Body of pancreas (tissue), 4 donors: ENCODE data around the gene LYSET. TPM values are rescaled to one million over a fixed set of nuclear protein-coding genes. Genes with fewer than 3 reads are reported as not detected.
"Not testable (repeated sequence)": the region's sequence is repeated elsewhere in the genome, so short reads cannot be mapped to it uniquely, and the experiment has no call there.

ENCODE experiments used
- ATAC-seq: fragments of 150-250 bp; one replicate; pipeline ENCODE4 v1.9.1; 2016
- DNase-seq, 4 donors: peaks; one replicate each; pipeline ENCODE4 v3.0.0-alpha.2; 2019
- H3K27ac ChIP-seq, 4 donors: fragments of 200-600 bp; sonication (generic); 1 replicate in 3 of 4; 2 replicates in 1 of 4; pipeline versions ENCODE4 v1.5.1 to v1.6.1; 2016 to 2019; ENCODE audit warnings: mild to moderate bottlenecking in 1 of 4, mixed read lengths in 1 of 4, moderate library complexity in 1 of 4
- H3K27me3 ChIP-seq, 2 donors: fragments of 200-600 bp; sonication (generic); one replicate each; pipeline ENCODE4 v1.6.0; 2016; ENCODE audit warnings: mild to moderate bottlenecking in 1 of 2
- H3K36me3 ChIP-seq, 2 donors: fragments of 200-600 bp; sonication (generic); replicated peaks in 1 of 2; 2 replicates each; pipeline ENCODE4 v1.5.1; 2016; ENCODE audit warnings: low read depth in 2 of 2; ENCODE audit not compliant: insufficient read depth in 1 of 2
- H3K4me1 ChIP-seq: fragments of 200-600 bp; sonication (generic); one replicate; pipeline ENCODE4 v1.6.0; 2016
- H3K4me3 ChIP-seq, 2 donors: fragments of 200-600 bp; sonication (generic); 1 replicate in 1 of 2; 2 replicates in 1 of 2; pipeline ENCODE4 v1.5.1; 2016 to 2019
- H3K9me3 ChIP-seq, 3 donors: fragments of 200-600 bp; sonication (generic); 1 replicate in 2 of 3; 2 replicates in 1 of 3; pipeline ENCODE4 v1.5.1; 2016
- CTCF ChIP-seq, 7 experiments: fragments of 450-650 bp in 4 of 7; fragments of 200-600 bp in 3 of 7; sonication (generic) in 3 of 7; IDR thresholded peaks; one replicate each; pipeline ENCODE4 v1.5.1; 2016 to 2019; ENCODE audit warnings: antibody characterized with exemption in 7 of 7
- POLR2A ChIP-seq, 3 donors: fragments of 450-650 bp; IDR thresholded peaks; one replicate each; pipeline ENCODE4 v1.6.1; 2016; ENCODE audit warnings: antibody characterized with exemption in 3 of 3, mild to moderate bottlenecking in 2 of 3
- WGBS, 2 donors: methylation state at CpG; one replicate each; pipeline ENCODE4 v1.1.5; 2017; 5-methylcytosine and 5-hydroxymethylcytosine counted together
- intact Hi-C: fragments of 100-400 bp; cut with DNase I; formaldehyde crosslinking; loops from one replicate; pipeline ENCODE4 v1.15.1; 2023
- total RNA-seq, 2 donors: library from RNA; depleted of rRNA; stranded (reverse); fragments of >200 nt; gene quantifications; one replicate each; pipeline ENCODE4 v1.1.0, GENCODE V29; 2016

The LYSET gene
- total RNA-seq, 2 donors from 2014 or later, result 0.66 to 5.4 TPM

- H3K4me1 ChIP-seq, result peaks cover 22% of the 10 kb centered on the region
- H3K4me3 ChIP-seq, result no peak overlapping the region
- WGBS, 2 donors, result 79 to 97% methylated on average over 3 to 7 of the region's 7 CpGs
- H3K36me3 ChIP-seq, result no peaks in the 10 kb centered on the region
- TF ChIP-seq CTCF (IDR thresholded peaks at IDR 0.05), result no peak
- TF ChIP-seq POLR2A (IDR thresholded peaks at IDR 0.05), result no peak
- no peaks in the 10 kb centered on the region for H3K27me3 ChIP-seq
- intact Hi-C loops, result no loop called here
- no peak for ATAC-seq
- H3K9me3 ChIP-seq, result no peaks in the 10 kb centered on the region
- no peak overlapping the region for H3K27ac ChIP-seq
- no peak for DNase-seq
Observed at GRCh38 chr14:93153121-93153520, 32.0 kb upstream of the LYSET start.

GRCh38 chr14:93155667-93156066 is 29.4 kb upstream of the LYSET start:
- H3K36me3 ChIP-seq, result no peaks in the 10 kb centered on the region
- no peaks in the 10 kb centered on the region for H3K27me3 ChIP-seq
- DNase-seq (no peak), ATAC-seq (no peak)
- no peak overlapping the region for H3K4me3 ChIP-seq
- H3K4me1 ChIP-seq, result peaks cover 17% of the 10 kb centered on the region
- intact Hi-C loops, result no loop called here
- H3K9me3 ChIP-seq, result no peaks in the 10 kb centered on the region
- H3K27ac ChIP-seq, result no peak overlapping the region
- 46 to 49% methylated on average over 2 of the region's 2 CpGs for WGBS, 2 donors
- TF ChIP-seq CTCF (IDR thresholded peaks at IDR 0.05) (no peak), POLR2A (IDR thresholded peaks at IDR 0.05) (no peak)

- intact Hi-C loops, result no loop called here
- H3K4me3 ChIP-seq, result no peak overlapping the region
- no peak for ATAC-seq
- DNase-seq, result no peak
- 78 to 80% methylated on average over 7 to 8 of the region's 8 CpGs for WGBS, 2 donors
- no peaks in the 10 kb centered on the region for H3K36me3 ChIP-seq
- no peaks in the 10 kb centered on the region for H3K27me3 ChIP-seq
- TF ChIP-seq POLR2A (IDR thresholded peaks at IDR 0.05), result no peak
- no peak for TF ChIP-seq CTCF (IDR thresholded peaks at IDR 0.05)
- peaks cover 7% of the 10 kb centered on the region for H3K4me1 ChIP-seq
- H3K9me3 ChIP-seq, result no peaks in the 10 kb centered on the region
- no peak overlapping the region for H3K27ac ChIP-seq
Observed at GRCh38 chr14:93156693-93157369, 28.3 kb upstream of the LYSET start.

- H3K4me1 ChIP-seq, H3K36me3 ChIP-seq, H3K9me3 ChIP-seq, intact Hi-C loops, ATAC-seq, H3K27me3 ChIP-seq, H3K27ac ChIP-seq, DNase-seq, H3K4me3 ChIP-seq: not testable (repeated sequence)
- WGBS, 2 donors, result 86 to 89% methylated on average over 7 of the region's 7 CpGs
Observed at GRCh38 chr14:93158349-93158748, 26.8 kb upstream of the LYSET start.

- H3K36me3 ChIP-seq, intact Hi-C loops, DNase-seq, H3K9me3 ChIP-seq, H3K27ac ChIP-seq, H3K4me3 ChIP-seq, H3K4me1 ChIP-seq, H3K27me3 ChIP-seq: not testable (repeated sequence)
- 46 to 54% methylated on average over 5 of the region's 5 CpGs for WGBS, 2 donors
- ATAC-seq, result peak; percentile 22
Observed at GRCh38 chr14:93159625-93160352, 25.3 kb upstream of the LYSET start.
